Peyer's patch (tissue), 4 donors: ENCODE data around the gene ASAP2. TPM values are rescaled to one million over a fixed set of nuclear protein-coding genes. Genes with fewer than 3 reads are reported as not detected.

Experiments used
- DNase-seq, 3 donors: peaks; one replicate each; pipeline ENCODE4 v3.0.0-alpha.2; 2017 to 2019
- H3K27ac ChIP-seq, 4 donors: fragments of 200-600 bp; sonication (generic); one replicate each; pipeline ENCODE4 v1.5.1; 2016 to 2019
- H3K27me3 ChIP-seq, 2 donors: fragments of 200-600 bp; sonication (generic); one replicate each; pipeline ENCODE4 v1.5.1; 2019
- H3K36me3 ChIP-seq, 3 donors: fragments of 200-600 bp; sonication (generic); one replicate each; pipeline ENCODE4 v1.5.1; 2016 to 2019
- H3K4me1 ChIP-seq, 4 donors: fragments of 200-600 bp; sonication (generic); one replicate each; pipeline ENCODE4 v1.5.1; 2016 to 2019
- H3K4me3 ChIP-seq, 4 donors: fragments of 200-600 bp; sonication (generic); 1 replicate in 3 of 4; 2 replicates in 1 of 4; pipeline ENCODE4 v1.5.1; 2016 to 2019; ENCODE audit warnings: mild to moderate bottlenecking in 1 of 4
- H3K9me3 ChIP-seq, 4 donors: fragments of 200-600 bp; sonication (generic); one replicate each; pipeline ENCODE4 v1.5.1; 2016 to 2019; ENCODE audit warnings: mild to moderate bottlenecking in 1 of 4
- CTCF ChIP-seq, 6 experiments: fragments of 450-650 bp in 4 of 6; fragments of 200-600 bp in 2 of 6; sonication (generic) in 1 of 6; IDR thresholded peaks; one replicate each; pipeline ENCODE4 v1.5.1; 2017 to 2019; ENCODE audit warnings: antibody characterized with exemption in 6 of 6, mild to moderate bottlenecking in 3 of 6, moderate library complexity in 1 of 6
- POLR2A ChIP-seq, 2 donors: fragments of 450-650 bp; IDR thresholded peaks; one replicate each; pipeline ENCODE4 v1.5.1; 2017; ENCODE audit warnings: antibody characterized with exemption in 2 of 2, mild to moderate bottlenecking in 2 of 2, moderate library complexity in 2 of 2
- total RNA-seq, 4 donors: library from RNA; depleted of rRNA; stranded (reverse); fragments of >200 nt; gene quantifications; one replicate each; pipeline ENCODE4 v1.1.0, GENCODE V29; 2016

The ASAP2 gene
- total RNA-seq, 4 donors from 2014 or later = 30.6 to 59.4 (median 37.8) TPM

GRCh38 chr2:9364791-9365497 is 158.3 kb downstream of the ASAP2 start:
- Histone ChIP-seq H3K4me3 (no peak overlapping the region), H3K4me1 (no peaks in the 10 kb centered on the region), H3K36me3 (peaks cover 0 to 63% (median 0%) of the 10 kb centered on the region in 3 donors), H3K27me3 (no peaks in the 10 kb centered on the region), H3K27ac (no peak overlapping the region), H3K9me3 (no peaks in the 10 kb centered on the region)
- TF ChIP-seq CTCF (IDR thresholded peaks at IDR 0.05) (no peak), POLR2A (IDR thresholded peaks at IDR 0.05) (no peak)
- DNase-seq = no peak

GRCh38 chr2:9365498-9366019 is 158.9 kb downstream of the ASAP2 start:
- TF ChIP-seq POLR2A (IDR thresholded peaks at IDR 0.05) (no peak), CTCF (IDR thresholded peaks at IDR 0.05) (no peak)
- H3K36me3 ChIP-seq = peaks cover 0 to 59% (median 0%) of the 10 kb centered on the region in 3 donors
- no peaks in the 10 kb centered on the region for H3K27me3 ChIP-seq
- H3K4me1 ChIP-seq = no peaks in the 10 kb centered on the region
- no peak for DNase-seq
- H3K27ac ChIP-seq = no peak overlapping the region
- no peak overlapping the region for H3K4me3 ChIP-seq
- H3K9me3 ChIP-seq = no peaks in the 10 kb centered on the region

- DNase-seq = no peak
- no peaks in the 10 kb centered on the region for H3K4me1 ChIP-seq
Measured at GRCh38 chr2:9366026-9366425, 159.4 kb downstream of the ASAP2 start.

GRCh38 chr2:9370746-9371145 is 164.1 kb downstream of the ASAP2 start:
- Histone ChIP-seq H3K27me3 (no peaks in the 10 kb centered on the region), H3K27ac (no peak overlapping the region), H3K36me3 (peaks cover 0 to 55% (median 0%) of the 10 kb centered on the region in 3 donors), H3K9me3 (no peaks in the 10 kb centered on the region), H3K4me1 (no peaks in the 10 kb centered on the region), H3K4me3 (no peak overlapping the region)
- DNase-seq = no peak
- no peak for TF ChIP-seq POLR2A (IDR thresholded peaks at IDR 0.05)
- no peak for TF ChIP-seq CTCF (IDR thresholded peaks at IDR 0.05)

More at GRCh38 chr2:9366026-9366425, 159.4 kb downstream of the ASAP2 start:
- Histone ChIP-seq H3K27ac (no peak overlapping the region), H3K9me3 (no peaks in the 10 kb centered on the region), H3K4me3 (no peak overlapping the region), H3K27me3 (no peaks in the 10 kb centered on the region), H3K36me3 (peaks cover 0 to 59% (median 0%) of the 10 kb centered on the region in 3 donors)
- TF ChIP-seq CTCF (IDR thresholded peaks at IDR 0.05) = no peak
- TF ChIP-seq POLR2A (IDR thresholded peaks at IDR 0.05) = no peak

GRCh38 chr2:9373047-9373446 is 166.4 kb downstream of the ASAP2 start:
- no peak for TF ChIP-seq CTCF (IDR thresholded peaks at IDR 0.05)
- no peak for TF ChIP-seq POLR2A (IDR thresholded peaks at IDR 0.05)
- no peak overlapping the region for H3K27ac ChIP-seq

More at GRCh38 chr2:9373047-9373446, 166.4 kb downstream of the ASAP2 start:
- Histone ChIP-seq H3K4me3 (no peak overlapping the region), H3K4me1 (no peaks in the 10 kb centered on the region), H3K36me3 (peaks cover 0 to 58% (median 0%) of the 10 kb centered on the region in 3 donors), H3K27me3 (no peaks in the 10 kb centered on the region), H3K9me3 (no peaks in the 10 kb centered on the region)
- DNase-seq = peak in 1 of 3 donors; percentile 17
